GM10847 (cell line): ENCODE results near the gene C6orf47.

Experiments
- POLR2A ChIP-seq: IDR thresholded peaks from 2 replicates; pipeline ENCODE4 v1.6.1; 2011; ENCODE audit not compliant: insufficient read length; ENCODE audit errors: extremely low read depth

The C6orf47 gene, protein sequence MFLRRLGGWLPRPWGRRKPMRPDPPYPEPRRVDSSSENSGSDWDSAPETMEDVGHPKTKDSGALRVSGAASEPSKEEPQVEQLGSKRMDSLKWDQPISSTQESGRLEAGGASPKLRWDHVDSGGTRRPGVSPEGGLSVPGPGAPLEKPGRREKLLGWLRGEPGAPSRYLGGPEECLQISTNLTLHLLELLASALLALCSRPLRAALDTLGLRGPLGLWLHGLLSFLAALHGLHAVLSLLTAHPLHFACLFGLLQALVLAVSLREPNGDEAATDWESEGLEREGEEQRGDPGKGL

DNA sequence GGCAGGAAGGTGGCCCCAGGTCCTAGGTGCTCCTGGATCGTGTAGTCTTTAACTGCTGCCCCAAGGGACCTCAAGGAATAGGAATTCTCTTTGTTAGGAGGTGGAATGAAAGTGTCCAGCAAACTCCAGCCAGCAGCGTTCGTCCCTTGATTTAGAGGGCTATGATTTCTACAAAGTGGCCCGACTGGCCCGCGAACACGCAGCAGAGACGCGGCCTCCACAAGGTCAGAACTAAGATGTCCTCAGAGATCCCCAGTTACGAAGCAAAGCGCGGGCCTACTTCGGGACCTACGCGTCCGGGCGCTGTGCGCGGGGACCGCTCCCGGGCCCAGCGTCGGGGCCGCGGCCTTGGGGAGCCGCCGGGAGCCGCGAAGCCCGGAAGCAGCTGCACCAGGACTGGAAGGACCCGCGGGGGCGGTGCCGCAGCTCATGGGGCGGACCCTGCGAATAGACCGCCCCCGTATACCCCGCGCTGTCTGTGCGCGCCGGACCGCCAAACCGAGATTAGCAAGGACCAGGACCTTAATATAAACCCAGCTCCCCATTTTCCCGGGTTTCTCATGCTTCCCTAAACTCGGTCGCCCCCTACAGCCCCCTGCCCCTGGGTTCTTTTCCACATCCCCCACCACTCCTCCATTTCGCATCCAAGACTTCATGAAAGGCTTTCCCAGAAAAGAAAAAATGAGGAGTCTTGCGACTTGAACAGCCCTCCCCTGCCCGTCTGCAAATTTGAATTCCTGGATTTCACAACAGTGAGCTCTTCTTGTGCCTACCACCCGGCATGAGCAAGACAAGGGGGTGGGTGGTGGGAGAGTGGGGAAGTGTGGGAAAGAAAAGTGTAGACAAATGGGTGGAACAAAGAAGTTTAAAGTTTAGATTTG lies at the start of gene C6orf47:
Gene C6orf47 (minus strand): TSS at position 398 of the 881 bp plus-strand sequence. CDS start 831 bp downstream, outside the sequence.
- TF ChIP-seq POLR2A = peak; percentile 92

DNA sequence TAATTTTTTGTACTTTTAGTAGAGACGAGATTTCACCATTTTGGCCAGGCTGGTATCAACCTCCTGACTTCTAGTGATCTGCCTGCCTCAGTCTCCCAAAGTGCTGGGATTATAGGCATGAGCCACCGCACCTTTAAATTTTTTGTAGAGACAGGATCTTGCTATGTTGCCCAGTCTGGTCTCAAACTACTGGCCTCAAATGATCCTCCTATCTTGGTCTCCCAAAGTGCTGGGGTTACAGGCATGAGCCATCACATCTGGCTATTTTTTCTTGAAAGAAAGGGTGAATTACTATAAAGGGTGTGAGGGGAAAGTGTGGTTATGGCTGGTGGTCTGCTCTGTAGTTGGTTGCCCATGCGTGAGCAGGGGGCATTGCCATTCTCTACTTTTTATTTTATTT lies 47.6 kb upstream of the C6orf47 start:
- no peak for TF ChIP-seq POLR2A

- no peak for TF ChIP-seq POLR2A
These were observed 47.1 kb upstream of the C6orf47 start for GRCh38 chr6:31707701-31708100.

- TF ChIP-seq POLR2A = no peak
These were observed 46.0 kb upstream of the C6orf47 start, which contains the start of gene LY6G6F for GRCh38 chr6:31706599-31706998. LY6G6F (plus strand) TSS chr6:31706866; CDS start chr6:31706907, 41 bp downstream.

- TF ChIP-seq POLR2A = no peak
These were observed 45.4 kb upstream of the C6orf47 start for GRCh38 chr6:31705931-31706330.

GRCh38 chr6:31702819-31703716 lies 42.5 kb upstream of the C6orf47 start, which contains the start of gene ABHD16A:
ABHD16A (minus strand) TSS chr6:31703324; CDS start chr6:31703281, 43 bp downstream.
- TF ChIP-seq POLR2A = peak; percentile 89

DNA sequence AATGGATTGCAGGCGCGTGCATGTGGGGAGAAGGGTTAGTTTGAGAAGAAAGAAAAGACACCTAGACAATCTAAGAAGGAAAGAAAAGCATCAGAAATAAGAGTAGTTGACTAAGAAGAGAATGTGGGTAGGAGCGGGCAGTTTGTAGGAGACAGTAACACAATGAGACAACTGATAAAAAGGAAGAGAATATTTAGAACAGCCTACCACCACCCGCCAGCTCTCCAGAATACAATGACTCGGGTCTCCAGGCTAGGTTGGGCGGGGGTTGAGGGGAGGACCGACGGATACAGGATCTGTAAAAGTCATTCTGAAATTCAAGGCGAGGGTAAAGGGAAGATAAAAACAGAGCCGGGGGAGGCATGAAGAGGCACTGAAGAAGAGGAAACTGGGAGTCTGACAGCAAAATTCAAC lies 41.8 kb upstream of the C6orf47 start:
- TF ChIP-seq POLR2A = no peak

- no peak for TF ChIP-seq POLR2A
These were observed 41.3 kb upstream of the C6orf47 start for GRCh38 chr6:31701666-31702404.

GRCh38 chr6:31700740-31701401 lies 40.3 kb upstream of the C6orf47 start:
- TF ChIP-seq POLR2A = no peak

GRCh38 chr6:31697555-31697954 lies 37.0 kb upstream of the C6orf47 start:
- no peak for TF ChIP-seq POLR2A

GRCh38 chr6:31693535-31693934 lies 33.0 kb upstream of the C6orf47 start:
- TF ChIP-seq POLR2A = no peak

- TF ChIP-seq POLR2A = no peak
These were observed 32.3 kb upstream of the C6orf47 start for GRCh38 chr6:31692886-31693285.

DNA sequence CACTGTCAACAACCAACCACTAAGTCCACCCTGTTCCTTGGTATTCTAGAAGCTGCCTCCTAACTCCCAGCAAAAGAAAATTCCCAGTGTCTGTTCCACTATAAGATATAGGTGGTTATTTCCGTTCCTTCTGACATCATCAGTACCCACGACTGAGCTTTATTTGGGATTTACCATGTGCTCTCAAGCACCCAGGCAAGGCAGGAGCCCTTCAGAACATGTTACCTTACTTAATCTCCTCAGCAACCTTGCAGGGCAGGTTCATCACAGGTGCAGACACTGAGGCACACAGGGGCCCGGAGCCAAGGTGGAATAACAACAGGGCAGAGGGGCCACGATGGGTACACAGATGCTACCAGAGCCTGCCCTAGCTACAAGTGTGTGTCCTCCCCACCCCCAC lies 31.8 kb upstream of the C6orf47 start:
- no peak for TF ChIP-seq POLR2A
